ENCODE results near the gene CENATAC.
"Not testable (repeated sequence)": the region's sequence is repeated elsewhere in the genome, so short reads cannot be mapped to it uniquely, and the experiment has no call there.

Gene CENATAC

DNA sequence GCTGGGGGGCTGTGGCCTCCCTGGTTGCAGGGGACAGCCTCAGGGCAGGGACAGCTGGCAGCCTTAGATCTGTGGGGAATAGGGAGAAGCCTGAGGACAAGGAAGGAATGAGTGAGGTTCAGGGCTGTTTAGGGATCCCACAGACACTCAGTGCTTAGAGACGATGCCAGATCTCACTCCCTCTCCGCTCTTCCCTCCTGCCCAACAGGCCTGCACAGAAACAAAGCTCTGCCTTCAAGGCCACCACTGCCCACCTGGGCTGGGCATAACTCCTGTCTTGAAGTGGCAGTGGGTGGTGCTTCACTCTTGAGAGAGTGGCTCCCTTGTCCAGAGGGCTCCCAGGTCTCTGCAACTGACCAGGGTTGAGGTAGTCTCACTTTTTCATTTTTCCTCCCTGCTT, 13.1 kb upstream of the CENATAC start:
- Histone ChIP-seq H3K27me3 (ENCODE audit: low read depth, low read length) (no peaks in the 10 kb centered on the region), H3K27ac (ENCODE audit: low read length) (no peak overlapping the region), H4K20me1 (ENCODE audit: insufficient read depth, low read length) (no peaks in the 10 kb centered on the region), H3K4me3 (ENCODE audit: low read length) (no peak overlapping the region), H3K36me3 (replicated peaks; ENCODE audit: low read depth, low read length) (no peaks in the 10 kb centered on the region), H3K79me2 (ENCODE audit: low read length) (no peaks in the 10 kb centered on the region), H3K9ac (ENCODE audit: low read length) (no peak overlapping the region), H3K4me2 (ENCODE audit: low read length) (no peak overlapping the region), H3K4me1 (ENCODE audit: low read length) (no peaks in the 10 kb centered on the region), H3K9me3 (ENCODE audit: insufficient read depth, low read length) (no peaks in the 10 kb centered on the region), H2AFZ (ENCODE audit: low read depth, low read length) (no peak overlapping the region)
- TF ChIP-seq EZH2phosphoT487 (IDR thresholded peaks at IDR 0.05; ENCODE audit: low read depth) = no peak
- TF ChIP-seq, protein P1, sequence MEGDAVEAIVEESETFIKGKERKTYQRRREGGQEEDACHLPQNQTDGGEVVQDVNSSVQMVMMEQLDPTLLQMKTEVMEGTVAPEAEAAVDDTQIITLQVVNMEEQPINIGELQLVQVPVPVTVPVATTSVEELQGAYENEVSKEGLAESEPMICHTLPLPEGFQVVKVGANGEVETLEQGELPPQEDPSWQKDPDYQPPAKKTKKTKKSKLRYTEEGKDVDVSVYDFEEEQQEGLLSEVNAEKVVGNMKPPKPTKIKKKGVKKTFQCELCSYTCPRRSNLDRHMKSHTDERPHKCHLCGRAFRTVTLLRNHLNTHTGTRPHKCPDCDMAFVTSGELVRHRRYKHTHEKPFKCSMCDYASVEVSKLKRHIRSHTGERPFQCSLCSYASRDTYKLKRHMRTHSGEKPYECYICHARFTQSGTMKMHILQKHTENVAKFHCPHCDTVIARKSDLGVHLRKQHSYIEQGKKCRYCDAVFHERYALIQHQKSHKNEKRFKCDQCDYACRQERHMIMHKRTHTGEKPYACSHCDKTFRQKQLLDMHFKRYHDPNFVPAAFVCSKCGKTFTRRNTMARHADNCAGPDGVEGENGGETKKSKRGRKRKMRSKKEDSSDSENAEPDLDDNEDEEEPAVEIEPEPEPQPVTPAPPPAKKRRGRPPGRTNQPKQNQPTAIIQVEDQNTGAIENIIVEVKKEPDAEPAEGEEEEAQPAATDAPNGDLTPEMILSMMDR (IDR thresholded peaks at IDR 0.05; ENCODE audit: low read depth, low read length) = no peak

DNA sequence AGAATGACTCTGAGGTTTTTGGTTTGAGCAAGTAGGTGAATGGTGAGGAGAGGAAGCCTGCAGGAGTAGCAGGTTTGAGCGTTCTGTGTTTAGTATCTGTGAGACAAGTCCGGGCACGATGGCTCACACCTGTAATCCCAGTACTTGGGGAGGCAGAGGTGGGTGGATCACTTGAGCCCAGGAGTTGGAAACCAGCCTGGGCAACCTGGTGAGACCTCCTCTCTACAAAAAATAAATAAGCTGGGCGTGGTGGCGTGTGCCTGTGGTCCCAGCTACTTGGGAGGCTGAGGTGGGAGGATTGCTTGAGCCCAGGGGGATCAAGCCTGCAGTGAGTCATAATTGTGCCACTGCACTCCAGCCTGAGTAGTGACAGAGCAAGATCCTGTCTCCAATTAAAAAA, 9.7 kb upstream of the CENATAC start:
- no peak overlapping the region for H3K4me2 ChIP-seq (ENCODE audit: low read length)
- H3K4me1 ChIP-seq (ENCODE audit: low read length) = no peaks in the 10 kb centered on the region
- no peaks in the 10 kb centered on the region for H3K36me3 ChIP-seq (replicated peaks; ENCODE audit: low read depth, low read length)
- no peak overlapping the region for H2AFZ ChIP-seq (ENCODE audit: low read depth, low read length)
- H3K4me3 ChIP-seq (ENCODE audit: low read length) = no peak overlapping the region
- H3K9ac ChIP-seq (ENCODE audit: low read length) = no peak overlapping the region
- no peak overlapping the region for H3K27ac ChIP-seq (ENCODE audit: low read length)
- H3K9me3 ChIP-seq (ENCODE audit: insufficient read depth, low read length) = no peaks in the 10 kb centered on the region
- H4K20me1 ChIP-seq (ENCODE audit: insufficient read depth, low read length) = no peaks in the 10 kb centered on the region
- H3K79me2 ChIP-seq (ENCODE audit: low read length) = no peaks in the 10 kb centered on the region
- no peaks in the 10 kb centered on the region for H3K27me3 ChIP-seq (ENCODE audit: low read depth, low read length)
- no peak for TF ChIP-seq EZH2phosphoT487 (IDR thresholded peaks at IDR 0.05; ENCODE audit: low read depth)
- TF ChIP-seq, protein P1 (IDR thresholded peaks at IDR 0.05; ENCODE audit: low read depth, low read length) = no peak

DNA sequence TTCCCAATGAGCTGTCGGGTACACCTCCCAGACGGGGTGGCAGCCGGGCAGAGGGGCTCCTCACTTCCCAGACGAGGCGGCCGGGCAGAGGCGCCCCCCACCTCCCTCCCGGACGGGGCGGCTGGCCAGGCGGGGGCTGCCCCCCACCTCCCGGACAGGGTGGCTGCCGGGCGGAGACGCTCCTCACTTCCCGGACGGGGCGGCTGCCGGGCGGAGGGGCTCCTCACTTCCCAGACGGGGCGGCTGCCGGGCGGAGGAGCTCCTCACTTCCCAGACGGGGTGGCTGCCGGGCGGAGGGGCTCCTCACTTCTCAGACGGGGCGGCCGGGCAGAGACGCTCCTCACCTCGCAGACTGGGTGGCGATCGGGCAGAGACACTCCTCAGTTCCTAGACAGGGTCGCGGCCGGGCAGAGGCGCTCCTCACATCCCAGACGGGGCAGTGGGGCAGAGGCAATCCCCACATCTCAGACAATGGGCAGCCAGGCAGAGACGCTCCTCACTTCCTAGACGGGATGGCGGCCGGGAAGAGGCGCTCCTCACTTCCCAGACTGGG, 6.4 kb upstream of the CENATAC start:
- not testable (repeated sequence) for H3K4me2 ChIP-seq (ENCODE audit: low read length); H3K9me3 ChIP-seq (ENCODE audit: insufficient read depth, low read length); H3K4me1 ChIP-seq (ENCODE audit: low read length); H3K79me2 ChIP-seq (ENCODE audit: low read length); H3K4me3 ChIP-seq (ENCODE audit: low read length); H3K9ac ChIP-seq (ENCODE audit: low read length); H3K27me3 ChIP-seq (ENCODE audit: low read depth, low read length); H3K36me3 ChIP-seq (replicated peaks; ENCODE audit: low read depth, low read length); H2AFZ ChIP-seq (ENCODE audit: low read depth, low read length); H3K27ac ChIP-seq (ENCODE audit: low read length); H4K20me1 ChIP-seq (ENCODE audit: insufficient read depth, low read length)

DNA sequence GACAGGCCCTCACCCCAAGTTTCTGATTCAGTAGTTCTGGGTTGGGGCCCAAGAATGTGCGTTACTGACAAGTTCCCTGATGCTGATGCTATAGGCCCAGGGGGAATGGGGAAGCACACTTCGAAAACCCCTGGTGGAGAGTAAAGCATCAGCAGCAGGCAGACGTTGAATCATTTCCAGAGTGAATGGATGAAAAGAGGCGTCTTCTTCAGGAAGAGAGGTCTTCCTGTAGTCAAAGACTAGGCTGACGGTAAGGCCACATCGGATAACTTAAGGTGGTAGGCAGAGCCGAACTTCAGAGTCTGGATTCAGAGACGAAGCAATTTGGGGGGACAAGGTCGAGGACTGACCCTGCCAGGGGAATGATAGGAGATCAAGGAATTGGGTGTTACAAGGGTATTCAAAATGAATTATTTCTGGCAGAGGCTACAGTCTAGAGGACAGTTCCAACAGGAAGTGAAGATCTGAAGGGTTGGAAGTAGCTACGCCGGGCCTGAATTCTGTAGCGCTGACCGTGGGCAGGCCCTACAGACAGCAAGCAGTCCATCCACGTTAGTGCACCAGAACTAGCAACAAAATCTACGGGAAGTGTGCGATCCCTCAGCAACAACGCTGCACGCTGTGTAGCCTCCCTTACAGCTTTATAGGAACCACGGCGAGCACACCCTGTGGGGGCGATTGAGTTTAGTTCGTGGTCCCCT, 862 bp upstream of the CENATAC start:
- no peaks in the 10 kb centered on the region for H4K20me1 ChIP-seq (ENCODE audit: insufficient read depth, low read length)
- no peaks in the 10 kb centered on the region for H3K27me3 ChIP-seq (ENCODE audit: low read depth, low read length)
- H3K36me3 ChIP-seq (replicated peaks; ENCODE audit: low read depth, low read length) = peaks cover 12% of the 10 kb centered on the region
- H3K9ac ChIP-seq (ENCODE audit: low read length) = peak overlapping the region; percentile 79
- peaks cover 12% of the 10 kb centered on the region for H3K4me1 ChIP-seq (ENCODE audit: low read length)
- TF ChIP-seq, protein P1 (IDR thresholded peaks at IDR 0.05; ENCODE audit: low read depth, low read length) = 0 out of 2 replicates have a peak, but pooled peaks have one; percentile 5
- no peak for TF ChIP-seq EZH2phosphoT487 (IDR thresholded peaks at IDR 0.05; ENCODE audit: low read depth)
- peak overlapping the region; percentile 87 for H2AFZ ChIP-seq (ENCODE audit: low read depth, low read length)
- peaks cover 34% of the 10 kb centered on the region for H3K79me2 ChIP-seq (ENCODE audit: low read length)
- H3K9me3 ChIP-seq (ENCODE audit: insufficient read depth, low read length) = no peaks in the 10 kb centered on the region
- peak overlapping the region; percentile 93 for H3K4me3 ChIP-seq (ENCODE audit: low read length)
- H3K27ac ChIP-seq (ENCODE audit: low read length) = peak overlapping the region; percentile 22; the same call in 1 of the 2 replicates
- H3K4me2 ChIP-seq (ENCODE audit: low read length) = peak overlapping the region; percentile 81

Measured in OCI-LY3 (cell line).